ENCODE data around the gene TBC1D10B.
"Not testable (repeated sequence)": the region's sequence is repeated elsewhere in the genome, so short reads cannot be mapped to it uniquely, and the experiment has no call there.

TBC1D10B gene

GRCh38 chr16:30324220-30324619, 46.1 kb downstream of the TBC1D10B start:
- DNase-seq (ENCODE audit: low read depth) = not testable (repeated sequence)

- not testable (repeated sequence) for DNase-seq (ENCODE audit: low read depth)
Observed at GRCh38 chr16:30318647-30319046, 51.6 kb downstream of the TBC1D10B start.

GRCh38 chr16:30310937-30311336, 59.4 kb downstream of the TBC1D10B start:
- DNase-seq (ENCODE audit: low read depth) = not testable (repeated sequence)

- not testable (repeated sequence) for DNase-seq (ENCODE audit: low read depth)
Observed at GRCh38 chr16:30309255-30309654, 61.0 kb downstream of the TBC1D10B start.
